Hepatocyte (in vitro differentiated cells): ENCODE results near the gene AEBP1.

ENCODE experiments used
- EZH2 ChIP-seq: fragments of 200-600 bp; sonication (generic); IDR thresholded peaks from 2 replicates; pipeline ENCODE4 v1.6.1; 2016; ENCODE audit warnings: antibody characterized with exemption, mild to moderate bottlenecking, borderline replicate concordance
- EZH2phosphoT487 ChIP-seq: fragments of 200-600 bp; sonication (generic); IDR thresholded peaks from one replicate; pipeline ENCODE4 v1.6.1; 2018; ENCODE audit warnings: antibody characterized with exemption, mild to moderate bottlenecking, low read depth, moderate library complexity; ENCODE audit not compliant: unreplicated experiment, severe bottlenecking
- TF ChIP-seq, protein P1 (sequence below): fragments of 200-600 bp; sonication (generic); IDR thresholded peaks from 2 replicates; pipeline ENCODE4 v1.5.1; 2016; ENCODE audit warnings: antibody characterized with exemption, mild to moderate bottlenecking; ENCODE audit not compliant: poor library complexity

- TF ChIP-seq, protein P1, sequence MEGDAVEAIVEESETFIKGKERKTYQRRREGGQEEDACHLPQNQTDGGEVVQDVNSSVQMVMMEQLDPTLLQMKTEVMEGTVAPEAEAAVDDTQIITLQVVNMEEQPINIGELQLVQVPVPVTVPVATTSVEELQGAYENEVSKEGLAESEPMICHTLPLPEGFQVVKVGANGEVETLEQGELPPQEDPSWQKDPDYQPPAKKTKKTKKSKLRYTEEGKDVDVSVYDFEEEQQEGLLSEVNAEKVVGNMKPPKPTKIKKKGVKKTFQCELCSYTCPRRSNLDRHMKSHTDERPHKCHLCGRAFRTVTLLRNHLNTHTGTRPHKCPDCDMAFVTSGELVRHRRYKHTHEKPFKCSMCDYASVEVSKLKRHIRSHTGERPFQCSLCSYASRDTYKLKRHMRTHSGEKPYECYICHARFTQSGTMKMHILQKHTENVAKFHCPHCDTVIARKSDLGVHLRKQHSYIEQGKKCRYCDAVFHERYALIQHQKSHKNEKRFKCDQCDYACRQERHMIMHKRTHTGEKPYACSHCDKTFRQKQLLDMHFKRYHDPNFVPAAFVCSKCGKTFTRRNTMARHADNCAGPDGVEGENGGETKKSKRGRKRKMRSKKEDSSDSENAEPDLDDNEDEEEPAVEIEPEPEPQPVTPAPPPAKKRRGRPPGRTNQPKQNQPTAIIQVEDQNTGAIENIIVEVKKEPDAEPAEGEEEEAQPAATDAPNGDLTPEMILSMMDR: no peak
- TF ChIP-seq EZH2 (no peak), EZH2phosphoT487 (no peak)
Measured at GRCh38 chr7:44103566-44103922, 601 bp upstream of the AEBP1 start.
